PC-9 (cell line): ENCODE results near the gene CDH13. TPM values are rescaled to one million over a fixed set of nuclear protein-coding genes. Genes with fewer than 3 reads are reported as not detected.

Experiments used
- BruUV-seq: library from RNA; stranded (reverse); fragments of 400-500 nt; replicated peaks from 2 replicates; lab custom pipeline; 2021; lab: Mats Ljungman, UMichigan
- CTCF ChIA-PET: fragments of 300-600 bp; sonication (Branson Sonifier 250); formaldehyde crosslinking; loops from one replicate; lab custom pipeline; 2022; ENCODE audit warnings: antibody characterized with exemption; lab: Charles Lee
- POLR2A ChIA-PET: fragments of 300-600 bp; sonication (Branson Sonifier 250); formaldehyde crosslinking; loops from one replicate; lab custom pipeline; 2022; ENCODE audit warnings: antibody characterized with exemption; ENCODE audit not compliant: unreplicated experiment; lab: Charles Lee
- DNase-seq, 2 experiments: peaks; one replicate each; pipeline versions ENCODE4 v3.0.0 to v3.0.0-alpha.2; 2015 to 2022; ENCODE audit warnings: mixed read lengths in 1 of 2
- H2AFZ ChIP-seq: fragments of 200-600 bp; sonication (generic); 2 replicates; pipeline ENCODE4 v1.8.1; 2017; ENCODE audit warnings: antibody characterized with exemption
- H3F3A ChIP-seq: fragments of 200-600 bp; sonication (generic); 2 replicates; pipeline ENCODE4 v1.8.1; 2017; ENCODE audit warnings: antibody characterized with exemption, mild to moderate bottlenecking, low read depth; ENCODE audit not compliant: insufficient read depth
- H3K27ac ChIP-seq: fragments of 200-600 bp; sonication (generic); 2 replicates; pipeline ENCODE4 v1.6.1; 2016; ENCODE audit warnings: mixed run types
- H3K27me3 ChIP-seq: fragments of 200-600 bp; sonication (generic); 2 replicates; pipeline ENCODE4 v1.6.1; 2016; ENCODE audit warnings: low read depth, mixed run types; ENCODE audit not compliant: insufficient read depth
- H3K36me3 ChIP-seq: fragments of 200-600 bp; sonication (generic); 2 replicates; pipeline ENCODE4 v1.6.1; 2016; ENCODE audit warnings: low read depth, mixed run types
- H3K4me1 ChIP-seq: fragments of 200-600 bp; sonication (generic); replicated peaks from 2 replicates; pipeline ENCODE4 v1.6.1; 2016; ENCODE audit warnings: mixed run types; ENCODE audit not compliant: insufficient read depth
- H3K4me2 ChIP-seq: fragments of 200-600 bp; sonication (generic); 2 replicates; pipeline ENCODE4 v1.6.1; 2017; ENCODE audit warnings: mixed run types
- H3K4me3 ChIP-seq: fragments of 200-600 bp; sonication (generic); 2 replicates; pipeline ENCODE4 v1.6.1; 2016; ENCODE audit warnings: mixed run types
- H3K79me2 ChIP-seq: fragments of 200-600 bp; sonication (generic); 2 replicates; pipeline ENCODE4 v1.6.1; 2017; ENCODE audit warnings: low read depth, mixed run types
- H3K9me2 ChIP-seq: fragments of 200-600 bp; sonication (generic); 2 replicates; pipeline ENCODE4 v1.8.1; 2017; ENCODE audit warnings: mild to moderate bottlenecking; ENCODE audit not compliant: insufficient read depth
- H3K9me3 ChIP-seq: fragments of 200-600 bp; sonication (generic); 2 replicates; pipeline ENCODE4 v1.8.1; 2016; ENCODE audit warnings: low read depth; ENCODE audit not compliant: insufficient read depth
- H4K20me1 ChIP-seq: fragments of 200-600 bp; sonication (generic); 2 replicates; pipeline ENCODE4 v1.8.1; 2017; ENCODE audit not compliant: insufficient read depth
- CTCF ChIP-seq: fragments of 200-600 bp; sonication (generic); conservative IDR thresholded peaks from 2 replicates; pipeline ENCODE4 v1.6.1; 2017; ENCODE audit warnings: mixed run types, antibody characterized with exemption, mild to moderate bottlenecking, moderate library complexity
- EZH2 ChIP-seq: fragments of 200-600 bp; sonication (generic); IDR thresholded peaks from 2 replicates; pipeline ENCODE4 v1.8.0; 2017; ENCODE audit warnings: antibody characterized with exemption, low read depth
- intact Hi-C: fragments of 100-400 bp; cut with micrococcal nuclease; formaldehyde crosslinking; loops from one replicate; pipeline ENCODE4 v1.10.0; 2022; ENCODE audit not compliant: unreplicated experiment
- total RNA-seq: library from RNA; stranded (reverse); gene quantifications from 2 replicates; pipeline ENCODE4 v1.2.3, GENCODE V29; 2021

CDH13 gene
- total RNA-seq, 1 experiment from 2014 or later, result 0.24 TPM

- Histone ChIP-seq H3K9me3 (no peaks in the 10 kb centered on the region), H3K4me3 (no peak overlapping the region), H3F3A (no peaks in the 10 kb centered on the region), H3K4me2 (no peak overlapping the region), H3K36me3 (no peaks in the 10 kb centered on the region), H3K27me3 (peaks cover 15% of the 10 kb centered on the region; the same call in 1 of the 2 replicates), H4K20me1 (no peaks in the 10 kb centered on the region), H3K79me2 (no peaks in the 10 kb centered on the region), H2AFZ (no peak overlapping the region), H3K9me2 (no peaks in the 10 kb centered on the region), H3K4me1 (no peaks in the 10 kb centered on the region), H3K27ac (no peak overlapping the region)
- no peak for DNase-seq
- CTCF ChIA-PET, result no interaction called here
- intact Hi-C loops, result no loop called here
- POLR2A ChIA-PET, result no interaction called here
- TF ChIP-seq CTCF (no peak), EZH2 (no peak)
- BruUV-seq, result no TSS peak
These were observed 570.0 kb downstream of the CDH13 start for GRCh38 chr16:83196796-83197195.

- intact Hi-C loops, result no loop called here
- TF ChIP-seq CTCF (no peak), EZH2 (no peak)
- H3K9me2 ChIP-seq, result no peaks in the 10 kb centered on the region
- CTCF ChIA-PET, result no interaction called here
- H3K4me3 ChIP-seq, result no peak overlapping the region
- peaks cover 19% of the 10 kb centered on the region; the same call in 1 of the 2 replicates for H3K27me3 ChIP-seq
- H3K79me2 ChIP-seq, result no peaks in the 10 kb centered on the region
- POLR2A ChIA-PET, result no interaction called here
- no peaks in the 10 kb centered on the region for H3K4me1 ChIP-seq
- no peak overlapping the region for H3K27ac ChIP-seq
- no peak overlapping the region for H3K4me2 ChIP-seq
- no peak for DNase-seq
- no peaks in the 10 kb centered on the region for H4K20me1 ChIP-seq
- no peaks in the 10 kb centered on the region for H3K36me3 ChIP-seq
- no TSS peak for BruUV-seq
- H3K9me3 ChIP-seq, result no peaks in the 10 kb centered on the region
- H3F3A ChIP-seq, result no peaks in the 10 kb centered on the region
- no peak overlapping the region for H2AFZ ChIP-seq
These were observed 570.7 kb downstream of the CDH13 start for GRCh38 chr16:83197450-83197849.

GRCh38 chr16:83198977-83199376 is 572.2 kb downstream of the CDH13 start:
- Histone ChIP-seq H3K27ac (no peak overlapping the region), H3K4me1 (no peaks in the 10 kb centered on the region), H3K4me3 (no peak overlapping the region), H3K9me3 (no peaks in the 10 kb centered on the region), H3K4me2 (no peak overlapping the region), H3K27me3 (peaks cover 21% of the 10 kb centered on the region; the same call in 1 of the 2 replicates), H4K20me1 (no peaks in the 10 kb centered on the region), H3K36me3 (no peaks in the 10 kb centered on the region), H3F3A (no peaks in the 10 kb centered on the region), H3K9me2 (no peaks in the 10 kb centered on the region), H3K79me2 (no peaks in the 10 kb centered on the region), H2AFZ (no peak overlapping the region)
- intact Hi-C loops, result no loop called here
- TF ChIP-seq EZH2 (no peak), CTCF (no peak)
- no peak for DNase-seq
- POLR2A ChIA-PET, result no interaction called here
- no TSS peak for BruUV-seq
- CTCF ChIA-PET, result no interaction called here
